ENCODE results near the gene IL32.
"Not testable (repeated sequence)": the region's sequence is repeated elsewhere in the genome, so short reads cannot be mapped to it uniquely, and the experiment has no call there.

Gene IL32

DNA sequence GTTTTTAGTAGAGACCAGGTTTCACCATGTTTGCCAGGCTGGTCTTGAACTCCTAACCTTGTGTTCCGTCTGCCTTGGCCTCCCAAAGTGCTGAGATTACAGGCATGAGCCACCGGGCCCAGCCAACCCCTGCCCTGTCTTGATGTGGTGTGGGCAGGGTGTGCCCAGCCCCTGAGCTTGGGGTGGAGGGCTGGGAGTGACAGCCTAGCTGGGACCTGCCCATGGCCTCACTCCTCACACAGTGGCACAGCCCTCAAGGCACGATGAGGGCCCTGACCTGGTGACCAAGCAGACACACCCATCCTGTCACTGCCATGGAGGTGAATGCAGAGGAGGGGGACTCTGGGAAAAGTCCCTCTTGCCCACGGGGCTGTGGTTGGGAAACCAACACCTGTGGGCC, 3.0 kb downstream of the IL32 start:
- DNase-seq (ENCODE audit: extremely low read depth, low read depth) = no peak
- no peak overlapping the region for H3K4me3 ChIP-seq (replicated peaks; ENCODE audit: low read depth, low read length)
- TF ChIP-seq CTCF (IDR thresholded peaks at IDR 0.05; ENCODE audit: low read depth, low read length, missing control alignments) = no peak

DNA sequence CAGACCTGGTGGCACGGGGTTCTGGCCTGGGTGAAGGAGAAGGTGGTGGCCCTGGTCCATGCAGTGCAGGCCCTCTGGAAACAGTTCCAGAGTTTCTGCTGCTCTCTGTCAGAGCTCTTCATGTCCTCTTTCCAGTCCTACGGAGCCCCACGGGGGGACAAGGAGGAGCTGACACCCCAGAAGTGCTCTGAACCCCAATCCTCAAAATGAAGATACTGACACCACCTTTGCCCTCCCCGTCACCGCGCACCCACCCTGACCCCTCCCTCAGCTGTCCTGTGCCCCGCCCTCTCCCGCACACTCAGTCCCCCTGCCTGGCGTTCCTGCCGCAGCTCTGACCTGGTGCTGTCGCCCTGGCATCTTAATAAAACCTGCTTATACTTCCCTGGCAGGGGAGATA, 3.7 kb downstream of the IL32 start:
- DNase-seq (ENCODE audit: extremely low read depth, low read depth) = not testable (repeated sequence)

GRCh38 chr16:3070608-3071111, 5.2 kb downstream of the IL32 start:
- no peak for DNase-seq (ENCODE audit: extremely low read depth, low read depth)
- no peak overlapping the region for H3K4me3 ChIP-seq (replicated peaks; ENCODE audit: low read depth, low read length)
- no peak for TF ChIP-seq CTCF (IDR thresholded peaks at IDR 0.05; ENCODE audit: low read depth, low read length, missing control alignments)

More for the DNA sequence above, 3.7 kb downstream of the IL32 start:
- H3K4me3 ChIP-seq (replicated peaks; ENCODE audit: low read depth, low read length) = not testable (repeated sequence)

- no peak for TF ChIP-seq CTCF (IDR thresholded peaks at IDR 0.05; ENCODE audit: low read depth, low read length, missing control alignments)
- no peak for DNase-seq (ENCODE audit: extremely low read depth, low read depth)
- H3K4me3 ChIP-seq (replicated peaks; ENCODE audit: low read depth, low read length) = no peak overlapping the region
Observed at GRCh38 chr16:3071655-3072054, 6.2 kb downstream of the IL32 start.

DNA sequence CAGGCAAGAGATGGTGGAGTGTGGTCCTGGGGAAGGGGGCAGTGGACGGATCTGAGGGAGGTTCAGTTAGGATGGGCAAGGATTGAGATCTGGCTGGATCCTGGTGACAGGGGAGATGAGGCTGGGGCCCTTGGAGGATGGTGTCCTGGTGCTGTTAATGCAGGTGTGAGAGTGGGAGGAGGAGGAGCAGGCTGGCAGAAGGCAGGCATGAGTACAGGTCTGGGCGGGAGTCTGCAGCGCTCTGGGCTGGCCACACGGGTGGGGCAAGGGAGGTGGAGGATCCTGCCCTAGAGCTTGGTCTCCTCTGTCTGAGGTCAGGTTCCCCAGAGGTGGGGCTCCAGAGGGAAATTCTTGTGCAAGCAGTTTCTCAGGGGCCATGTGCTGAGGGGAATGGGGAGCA, 6.7 kb downstream of the IL32 start:
- not testable (repeated sequence) for DNase-seq (ENCODE audit: extremely low read depth, low read depth); H3K4me3 ChIP-seq (replicated peaks; ENCODE audit: low read depth, low read length)

GRCh38 chr16:3072576-3073263, 7.3 kb downstream of the IL32 start:
- not testable (repeated sequence) for H3K4me3 ChIP-seq (replicated peaks; ENCODE audit: low read depth, low read length); DNase-seq (ENCODE audit: extremely low read depth, low read depth)

GRCh38 chr16:3073448-3073847, 8.0 kb downstream of the IL32 start:
- H3K4me3 ChIP-seq (replicated peaks; ENCODE audit: low read depth, low read length) = no peak overlapping the region
- TF ChIP-seq CTCF (IDR thresholded peaks at IDR 0.05; ENCODE audit: low read depth, low read length, missing control alignments) = no peak
- no peak for DNase-seq (ENCODE audit: extremely low read depth, low read depth)

DNA sequence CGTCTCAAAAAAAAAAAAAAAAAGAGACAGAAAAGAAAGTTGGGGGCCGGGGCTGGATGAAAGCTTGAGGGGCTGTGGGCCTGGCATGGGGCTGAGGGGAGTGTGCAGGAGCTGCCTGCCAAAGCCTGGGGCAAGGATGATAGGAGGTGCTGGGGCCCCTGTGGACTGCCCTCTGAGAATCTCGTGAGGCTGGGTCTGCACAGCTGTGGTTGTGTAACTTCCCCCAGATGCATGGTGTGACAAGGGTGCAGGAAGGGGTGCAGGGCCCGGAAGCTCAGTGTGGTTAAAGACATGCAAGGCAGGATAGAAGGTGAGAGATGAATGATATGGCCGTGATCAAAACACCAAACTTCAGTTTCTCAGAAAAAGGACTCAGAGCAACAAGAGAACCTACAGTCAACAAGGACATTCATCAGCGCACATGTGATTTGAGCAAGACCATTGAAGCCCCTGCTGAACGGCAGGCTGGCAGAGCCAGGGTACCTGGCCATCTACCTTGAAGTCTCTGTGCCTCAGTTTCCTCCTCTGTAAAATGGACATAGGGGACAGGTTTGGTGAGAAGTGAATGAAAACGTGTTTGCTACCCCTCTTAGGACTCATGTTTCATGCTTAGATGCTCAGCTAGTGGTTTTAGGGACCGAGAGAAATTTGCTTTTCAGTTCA, 9.6 kb downstream of the IL32 start:
- DNase-seq (ENCODE audit: extremely low read depth, low read depth) = no peak
- TF ChIP-seq CTCF (IDR thresholded peaks at IDR 0.05; ENCODE audit: low read depth, low read length, missing control alignments) = no peak
- H3K4me3 ChIP-seq (replicated peaks; ENCODE audit: low read depth, low read length) = no peak overlapping the region

Measured in HFF-Myc (cell line).